ENCODE results near the gene NOL3. TPM values are rescaled to one million over a fixed set of nuclear protein-coding genes. Genes with fewer than 3 reads are reported as not detected.
A peak's percentile ranks its signal among the peaks of the same experiment; 100 is the strongest.

Gene NOL3
- total and polyA plus RNA-seq, 2 of the 4 experiments (the other 2 are of a cell fraction), result 6.1 to 17.2 TPM

GRCh38 chr16:67206129-67206837, 35.9 kb downstream of the NOL3 start:
- ATAC-seq (ENCODE audit: low read depth), result no peak
- Histone ChIP-seq H3K9ac (ENCODE audit: low read depth, low read length) (no peak overlapping the region), H2BK20ac (ENCODE audit: low read depth, low read length) (no peak overlapping the region), H3K4me2 (ENCODE audit: low read depth, low read length) (no peak overlapping the region), H3K18ac (ENCODE audit: low read depth, low read length) (no peak overlapping the region), H3K23ac (ENCODE audit: low read depth, low read length) (no peak overlapping the region), H2AK9ac (replicated peaks; ENCODE audit: low read depth, low read length, poor library complexity) (no peak overlapping the region), H2AK5ac (ENCODE audit: low read depth, low read length) (no peak overlapping the region), H3K27me3 (ENCODE audit: control insufficient read depth, insufficient read depth, low read length) (no peaks in the 10 kb centered on the region), H3K4me3 (ENCODE audit: insufficient read depth, low read depth, low read length) (no peak overlapping the region), H4K91ac (ENCODE audit: insufficient read depth, low read depth, low read length) (no peak overlapping the region), H2BK120ac (ENCODE audit: low read depth, low read length) (no peak overlapping the region), H3K9me1 (ENCODE audit: insufficient read depth, low read length) (peaks cover 20% of the 10 kb centered on the region), H3K36me3 (ENCODE audit: control insufficient read depth, insufficient read depth, low read length) (peaks cover 24% of the 10 kb centered on the region), H3K27ac (ENCODE audit: insufficient read depth, low read length) (no peak overlapping the region), H3K56ac (ENCODE audit: extremely low read depth, insufficient read depth, low read length) (no peak overlapping the region), H2BK5ac (ENCODE audit: low read depth, low read length, poor library complexity, severe bottlenecking) (no peak overlapping the region), H3K14ac (replicated peaks; ENCODE audit: low read depth, low read length) (no peak overlapping the region), H4K20me1 (ENCODE audit: insufficient read depth, low read length) (0 out of 2 replicates have a peak, but pooled peaks cover 6% of the 10 kb centered on the region), H3K9me3 (ENCODE audit: control insufficient read depth, insufficient read depth, low read length) (no peaks in the 10 kb centered on the region), H2AFZ (replicated peaks; ENCODE audit: low read length, poor library complexity) (peak overlapping the region; percentile 51), H3K4me1 (ENCODE audit: control insufficient read depth, insufficient read depth, low read length) (peaks cover 8% of the 10 kb centered on the region), H3K4ac (ENCODE audit: low read depth, low read length) (no peak overlapping the region), H4K8ac (ENCODE audit: low read depth in 2 of 2, low read length in 2 of 2) (no peak overlapping the region), H3K79me1 (ENCODE audit: low read depth in 1 of 2, low read length in 2 of 2) (peaks cover 0 to 9% of the 10 kb centered on the region in 2 experiments; a peak in 1 of 4 replicates), H4K5ac (ENCODE audit: low read depth, low read length) (no peak overlapping the region), H2BK15ac (ENCODE audit: low read depth, low read length) (no peak overlapping the region)
- 78% methylated on average over 4 of the region's 8 CpGs; no CpG with 5 or more reads in 1 of the 2 experiments for WGBS, 2 experiments (ENCODE audit: extremely low coverage in 2 of 2, insufficient read length in 1 of 2)
- POLR2A ChIA-PET (ENCODE audit: unreplicated experiment), result no interaction called here
- BruUV-seq (replicated peaks), result no TSS peak
- TF ChIP-seq NFE2L2 (IDR thresholded peaks at IDR 0.05; ENCODE audit: low read depth, low read length), result no peak
- TF ChIP-seq RCOR1 (IDR thresholded peaks at IDR 0.05; ENCODE audit: insufficient replicate concordance, low read length), result no peak
- TF ChIP-seq RFX5 (IDR thresholded peaks at IDR 0.05; ENCODE audit: low read depth, low read length), result no peak
- TF ChIP-seq CHD1 (IDR thresholded peaks at IDR 0.05; ENCODE audit: low read depth, low read length), result no peak
- no peak for TF ChIP-seq MAZ (IDR thresholded peaks at IDR 0.05; ENCODE audit: borderline replicate concordance, low read depth, low read length)
- no peak for TF ChIP-seq SMC3 (IDR thresholded peaks at IDR 0.05; ENCODE audit: low read depth, low read length)
- TF ChIP-seq MAFK (IDR thresholded peaks at IDR 0.05; ENCODE audit: low read depth, low read length), result no peak
- TF ChIP-seq ELK1 (IDR thresholded peaks at IDR 0.05; ENCODE audit: borderline replicate concordance, low read depth, low read length), result no peak
- no peak for TF ChIP-seq MXI1 (IDR thresholded peaks at IDR 0.05; ENCODE audit: borderline replicate concordance, low read depth, low read length)
- no peak for TF ChIP-seq RAD21 (IDR thresholded peaks at IDR 0.05; ENCODE audit: low read length)
- DNase-seq, result no peak
- CTCF ChIA-PET, result no interaction called here
- in situ Hi-C loops (cut with MboI; ENCODE audit: low sequenced_read_pairs) (no loop called here), dilution Hi-C loops (cut with HindIII; ENCODE audit: low sequenced_read_pairs, unreplicated experiment) (no loop called here), intact Hi-C loops (cut with micrococcal nuclease) (no loop called here)
